ENCODE data around the gene ULK4. TPM values are rescaled to one million over a fixed set of nuclear protein-coding genes. Genes with fewer than 3 reads are reported as not detected.

ULK4 gene
- total RNA-seq, 1 experiment from 2014 or later, result 14.3 TPM

DNA sequence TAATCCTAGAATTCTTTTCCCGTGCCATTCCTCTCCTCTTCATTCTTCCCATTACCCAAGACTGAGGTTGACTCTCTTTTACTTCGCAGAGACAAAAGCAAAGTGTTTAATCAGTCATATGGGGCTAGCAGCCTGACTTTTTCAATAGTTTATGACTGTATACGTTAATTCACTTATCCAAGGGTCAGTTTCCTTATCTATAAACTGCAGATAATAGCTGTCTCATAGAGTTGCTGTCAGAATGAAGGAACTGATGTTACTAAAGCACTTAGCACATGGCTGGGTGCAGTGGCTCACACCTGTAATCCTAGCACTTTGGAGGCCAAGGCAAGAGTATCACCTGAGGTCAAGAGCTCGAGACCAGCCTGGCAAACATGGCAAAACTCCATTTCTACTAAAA lies 43.5 kb upstream of the ULK4 start:
- BruUV-seq (replicated peaks), result no TSS peak
- POLR2A ChIA-PET, result interaction anchor here (0.6 kb wide), 1 partner anchor 57 kb away, joined by 3 read pairs; no protein-coding TSS in a partner anchor
- ATAC-seq (no peak), DNase-seq (ENCODE audit: low read depth, low spot score) (no peak)
- no peak overlapping the region for H3K4me3 ChIP-seq (ENCODE audit: low read depth in 2 of 2, low read length in 2 of 2)
- CTCF ChIA-PET, result no interaction called here
- H3K9me3 ChIP-seq (ENCODE audit: control insufficient read depth, insufficient read depth, low read depth, low read length), result no peaks in the 10 kb centered on the region
- no peaks in the 10 kb centered on the region for H3K4me1 ChIP-seq (ENCODE audit: control insufficient read depth, insufficient read depth, low read length)
- in situ Hi-C loops (cut with HindIII; ENCODE audit: low pct_unique_long_range_greater_than_20kb, low sequenced_read_pairs), result no loop called here
- no peak for TF ChIP-seq POLR2AphosphoS5 (IDR thresholded peaks at IDR 0.05; ENCODE audit: low read depth, low read length)
- TF ChIP-seq, protein P1, sequence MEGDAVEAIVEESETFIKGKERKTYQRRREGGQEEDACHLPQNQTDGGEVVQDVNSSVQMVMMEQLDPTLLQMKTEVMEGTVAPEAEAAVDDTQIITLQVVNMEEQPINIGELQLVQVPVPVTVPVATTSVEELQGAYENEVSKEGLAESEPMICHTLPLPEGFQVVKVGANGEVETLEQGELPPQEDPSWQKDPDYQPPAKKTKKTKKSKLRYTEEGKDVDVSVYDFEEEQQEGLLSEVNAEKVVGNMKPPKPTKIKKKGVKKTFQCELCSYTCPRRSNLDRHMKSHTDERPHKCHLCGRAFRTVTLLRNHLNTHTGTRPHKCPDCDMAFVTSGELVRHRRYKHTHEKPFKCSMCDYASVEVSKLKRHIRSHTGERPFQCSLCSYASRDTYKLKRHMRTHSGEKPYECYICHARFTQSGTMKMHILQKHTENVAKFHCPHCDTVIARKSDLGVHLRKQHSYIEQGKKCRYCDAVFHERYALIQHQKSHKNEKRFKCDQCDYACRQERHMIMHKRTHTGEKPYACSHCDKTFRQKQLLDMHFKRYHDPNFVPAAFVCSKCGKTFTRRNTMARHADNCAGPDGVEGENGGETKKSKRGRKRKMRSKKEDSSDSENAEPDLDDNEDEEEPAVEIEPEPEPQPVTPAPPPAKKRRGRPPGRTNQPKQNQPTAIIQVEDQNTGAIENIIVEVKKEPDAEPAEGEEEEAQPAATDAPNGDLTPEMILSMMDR (IDR thresholded peaks at IDR 0.05), result no peak
- TF ChIP-seq SIN3A (IDR thresholded peaks at IDR 0.05; ENCODE audit: borderline replicate concordance, insufficient read depth, low read depth, low read length), result no peak
- TF ChIP-seq, protein P2, sequence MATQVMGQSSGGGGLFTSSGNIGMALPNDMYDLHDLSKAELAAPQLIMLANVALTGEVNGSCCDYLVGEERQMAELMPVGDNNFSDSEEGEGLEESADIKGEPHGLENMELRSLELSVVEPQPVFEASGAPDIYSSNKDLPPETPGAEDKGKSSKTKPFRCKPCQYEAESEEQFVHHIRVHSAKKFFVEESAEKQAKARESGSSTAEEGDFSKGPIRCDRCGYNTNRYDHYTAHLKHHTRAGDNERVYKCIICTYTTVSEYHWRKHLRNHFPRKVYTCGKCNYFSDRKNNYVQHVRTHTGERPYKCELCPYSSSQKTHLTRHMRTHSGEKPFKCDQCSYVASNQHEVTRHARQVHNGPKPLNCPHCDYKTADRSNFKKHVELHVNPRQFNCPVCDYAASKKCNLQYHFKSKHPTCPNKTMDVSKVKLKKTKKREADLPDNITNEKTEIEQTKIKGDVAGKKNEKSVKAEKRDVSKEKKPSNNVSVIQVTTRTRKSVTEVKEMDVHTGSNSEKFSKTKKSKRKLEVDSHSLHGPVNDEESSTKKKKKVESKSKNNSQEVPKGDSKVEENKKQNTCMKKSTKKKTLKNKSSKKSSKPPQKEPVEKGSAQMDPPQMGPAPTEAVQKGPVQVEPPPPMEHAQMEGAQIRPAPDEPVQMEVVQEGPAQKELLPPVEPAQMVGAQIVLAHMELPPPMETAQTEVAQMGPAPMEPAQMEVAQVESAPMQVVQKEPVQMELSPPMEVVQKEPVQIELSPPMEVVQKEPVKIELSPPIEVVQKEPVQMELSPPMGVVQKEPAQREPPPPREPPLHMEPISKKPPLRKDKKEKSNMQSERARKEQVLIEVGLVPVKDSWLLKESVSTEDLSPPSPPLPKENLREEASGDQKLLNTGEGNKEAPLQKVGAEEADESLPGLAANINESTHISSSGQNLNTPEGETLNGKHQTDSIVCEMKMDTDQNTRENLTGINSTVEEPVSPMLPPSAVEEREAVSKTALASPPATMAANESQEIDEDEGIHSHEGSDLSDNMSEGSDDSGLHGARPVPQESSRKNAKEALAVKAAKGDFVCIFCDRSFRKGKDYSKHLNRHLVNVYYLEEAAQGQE (IDR thresholded peaks at IDR 0.05; ENCODE audit: insufficient read depth in 1 of 2, low read depth in 2 of 2, low read length in 1 of 2), result no peak
- no peak for TF ChIP-seq TCF7L2 (IDR thresholded peaks at IDR 0.05; ENCODE audit: low read depth, low read length)
- H3K27me3 ChIP-seq (ENCODE audit: control insufficient read depth, insufficient read depth, low read length), result no peaks in the 10 kb centered on the region
- H3K27ac ChIP-seq (ENCODE audit: low read length), result no peak overlapping the region
- intact Hi-C loops (cut with micrococcal nuclease; ENCODE audit: unreplicated experiment), result no loop called here
- no peaks in the 10 kb centered on the region for H3K36me3 ChIP-seq (ENCODE audit: control insufficient read depth, insufficient read depth, low read length)

DNA sequence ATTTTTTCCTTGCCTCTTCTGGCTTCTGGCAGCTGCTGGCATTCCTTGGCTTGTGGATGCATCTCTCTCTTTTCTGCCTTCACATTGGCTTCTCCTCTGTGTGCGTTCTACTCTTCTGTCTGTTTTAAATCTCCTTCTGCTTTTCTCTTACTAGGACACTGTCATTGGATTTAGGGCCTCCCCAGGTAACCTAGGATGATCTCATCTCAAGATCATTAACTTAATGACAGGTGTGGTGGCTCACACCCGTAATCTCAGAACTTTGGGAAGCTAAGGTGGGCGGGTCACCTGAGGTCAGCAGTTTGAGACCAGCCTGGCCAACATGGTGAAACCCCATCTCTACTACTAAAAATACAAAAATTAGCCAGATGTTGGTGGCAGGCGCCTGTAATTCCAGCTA lies 40.9 kb upstream of the ULK4 start:
- intact Hi-C loops (cut with micrococcal nuclease; ENCODE audit: unreplicated experiment), result no loop called here
- no peak for DNase-seq (ENCODE audit: low read depth, low spot score)
- no peaks in the 10 kb centered on the region for H3K9me3 ChIP-seq (ENCODE audit: control insufficient read depth, insufficient read depth, low read depth, low read length)
- H3K36me3 ChIP-seq (ENCODE audit: control insufficient read depth, insufficient read depth, low read length), result no peaks in the 10 kb centered on the region
- BruUV-seq (replicated peaks), result no TSS peak
- H3K4me3 ChIP-seq (ENCODE audit: low read depth in 2 of 2, low read length in 2 of 2), result no peak overlapping the region
- no peak overlapping the region for H3K27ac ChIP-seq (ENCODE audit: low read length)
- H3K27me3 ChIP-seq (ENCODE audit: control insufficient read depth, insufficient read depth, low read length), result no peaks in the 10 kb centered on the region
- in situ Hi-C loops (cut with HindIII; ENCODE audit: low pct_unique_long_range_greater_than_20kb, low sequenced_read_pairs), result no loop called here
- H3K4me1 ChIP-seq (ENCODE audit: control insufficient read depth, insufficient read depth, low read length), result no peaks in the 10 kb centered on the region
- ATAC-seq, result no peak
- ChIA-PET POLR2A (no interaction called here), CTCF (no interaction called here)
- TF ChIP-seq POLR2AphosphoS5 (IDR thresholded peaks at IDR 0.05; ENCODE audit: low read depth, low read length) (no peak), SIN3A (IDR thresholded peaks at IDR 0.05; ENCODE audit: borderline replicate concordance, insufficient read depth, low read depth, low read length) (no peak), TCF7L2 (IDR thresholded peaks at IDR 0.05; ENCODE audit: low read depth, low read length) (no peak)
- TF ChIP-seq, protein P2 (IDR thresholded peaks at IDR 0.05; ENCODE audit: insufficient read depth in 1 of 2, low read depth in 2 of 2, low read length in 1 of 2), result no peak
- TF ChIP-seq, protein P1 (IDR thresholded peaks at IDR 0.05), result no peak
